Naive thymus-derived CD8-positive, alpha-beta T cell (primary cell): Measurements from ENCODE around the gene ZNF502. TPM values are rescaled to one million over a fixed set of nuclear protein-coding genes. Genes with fewer than 3 reads are reported as not detected.

ENCODE experiments used
- polyA plus RNA-seq, 3 donors: library from polyadenylated mRNA; unstranded; fragments of 300-500 nt; fragmentation: Illumina TruSeq; gene quantifications; one replicate each; pipeline ENCODE4 v1.2.3, GENCODE V29; 2021
- total RNA-seq, 8 experiments: library from RNA in 2 of 8; stranded (reverse) in 2 of 8; gene quantifications; one replicate each; pipeline ENCODE4 v1.2.3 and lab custom pipeline; 2021 to 2026

ZNF502 gene
- total and polyA plus RNA-seq, 5 experiments from 2014 or later: 2.3 to 6.1 (median 3.4) TPM

Other genes with a start within 250 kb of the ZNF502 start
- gene ZNF445, start 235.0 kb upstream of the ZNF502 start, total RNA-seq: 10 to 100 TPM; 31.1 to 32.2 TPM
- gene ZNF445, start 235.0 kb upstream of the ZNF502 start, polyA plus RNA-seq: 1 to 10 TPM; 2.8 to 3.3 (median 3.0) TPM
- 10 to 100 TPM in 1 of 2 experiments, 1 to 10 TPM in 1; 6.7 to 10.5 TPM for gene ZKSCAN7, start 157.5 kb upstream of the ZNF502 start, total RNA-seq
- 1 to 10 TPM; 2.6 to 5.9 (median 5.1) TPM for gene ZKSCAN7, start 157.5 kb upstream of the ZNF502 start, polyA plus RNA-seq
- gene ZNF660, start 127.7 kb upstream of the ZNF502 start, total RNA-seq: 1 to 10 TPM; 1.7 to 1.9 TPM
- under 1 TPM in 2 of 3 donors, not detected in 1; 0.28 to 0.99 TPM for gene ZNF660, start 127.7 kb upstream of the ZNF502 start, polyA plus RNA-seq
- gene ZNF197, start 87.6 kb upstream of the ZNF502 start, total RNA-seq: 10 to 100 TPM; 16.1 to 17.2 TPM
- gene ZNF197, start 87.6 kb upstream of the ZNF502 start, polyA plus RNA-seq: 1 to 10 TPM; 3.2 to 6.8 (median 4.2) TPM
- 1 to 10 TPM; 2.7 to 3.9 TPM for gene ZNF35, start 63.9 kb upstream of the ZNF502 start, total RNA-seq
- gene ZNF35, start 63.9 kb upstream of the ZNF502 start, polyA plus RNA-seq: 1 to 10 TPM in 1 of 3 donors, under 1 TPM in 2; 0.41 to 1.2 (median 0.62) TPM
- 1 to 10 TPM; 3.9 to 4.5 TPM for gene ZNF501, start 17.0 kb downstream of the ZNF502 start, total RNA-seq
- gene ZNF501, start 17.0 kb downstream of the ZNF502 start, polyA plus RNA-seq: 1 to 10 TPM; 1.6 to 2.3 (median 2.2) TPM
- 10 to 100 TPM; 39.8 to 50.0 TPM for gene KIAA1143, start 49.0 kb downstream of the ZNF502 start, total RNA-seq
- gene KIAA1143, start 49.0 kb downstream of the ZNF502 start, polyA plus RNA-seq: 10 to 100 TPM; 24.1 to 34.9 (median 30.6) TPM
- under 1 TPM; 0.30 to 0.57 TPM for gene KIF15, start 49.1 kb downstream of the ZNF502 start, total RNA-seq
- gene KIF15, start 49.1 kb downstream of the ZNF502 start, polyA plus RNA-seq: under 1 TPM in 1 of 3 donors, not detected in 2; 0.08 TPM
- gene TMEM42, start 149.3 kb downstream of the ZNF502 start, total RNA-seq: 10 to 100 TPM; 22.8 to 25.9 TPM
- gene TMEM42, start 149.3 kb downstream of the ZNF502 start, polyA plus RNA-seq: 10 to 100 TPM; 51.8 to 74.2 (median 51.9) TPM
- gene TGM4, start 161.9 kb downstream of the ZNF502 start, total RNA-seq: not detected
- under 1 TPM in 1 of 3 donors, not detected in 2; 0.05 TPM for gene TGM4, start 161.9 kb downstream of the ZNF502 start, polyA plus RNA-seq